Fibroblast of skin of scalp (primary cell): ENCODE data around the gene SRSF1.
A peak's percentile ranks its signal among the peaks of the same experiment; 100 is the strongest.
"Not testable (repeated sequence)": the region's sequence is repeated elsewhere in the genome, so short reads cannot be mapped to it uniquely, and the experiment has no call there.

Source experiments
- DNase-seq: peaks from one replicate; pipeline ENCODE4 v3.0.0-alpha.2; 2013

Gene SRSF1

DNA sequence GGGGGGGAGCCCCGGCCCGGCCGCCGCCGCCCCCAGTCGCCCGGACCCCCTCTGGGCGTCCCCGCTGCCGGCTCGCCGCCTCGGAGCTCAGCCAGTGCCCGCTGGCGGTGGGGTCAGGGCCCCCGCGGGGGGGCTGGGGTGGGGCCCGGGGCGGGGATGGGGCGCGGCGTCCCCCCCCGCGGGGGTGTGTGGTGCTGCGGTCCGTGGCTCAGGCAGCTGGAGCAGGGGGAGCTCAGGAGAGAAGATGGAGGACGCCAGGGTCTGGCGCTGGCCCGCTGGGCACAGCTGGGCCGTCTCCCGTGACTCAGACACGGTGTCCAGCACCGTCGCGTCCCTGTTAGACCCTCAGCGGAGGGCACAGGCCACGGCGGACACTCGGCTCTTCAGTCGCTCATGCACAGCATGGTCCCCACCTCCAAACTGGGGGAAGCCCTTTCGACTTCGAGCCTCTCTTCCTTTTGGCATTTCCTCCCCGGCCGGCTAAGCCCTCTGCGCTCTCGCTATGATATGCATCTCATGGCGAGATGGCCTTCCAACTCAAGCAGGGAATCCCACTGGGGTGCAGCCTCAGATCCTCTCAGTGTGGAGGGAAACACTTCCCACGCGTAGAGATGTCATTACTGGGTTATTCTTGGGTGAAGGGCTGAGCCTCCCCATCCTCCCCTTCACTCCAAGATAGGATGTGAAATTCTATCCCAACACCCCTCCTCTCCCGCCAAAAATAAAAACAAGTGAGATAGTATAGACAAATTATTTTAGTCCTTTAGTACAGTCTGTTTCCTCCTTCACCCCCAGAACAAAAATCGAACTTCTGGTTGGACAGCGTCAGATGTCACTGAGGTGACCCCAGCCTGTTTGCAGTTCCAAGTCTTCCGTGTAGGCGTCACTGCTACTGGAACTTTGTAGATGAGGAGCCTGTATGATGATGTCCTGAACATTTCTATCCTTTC, 18.5 kb downstream of the SRSF1 start:
- DNase-seq, result peak; percentile 75

DNA sequence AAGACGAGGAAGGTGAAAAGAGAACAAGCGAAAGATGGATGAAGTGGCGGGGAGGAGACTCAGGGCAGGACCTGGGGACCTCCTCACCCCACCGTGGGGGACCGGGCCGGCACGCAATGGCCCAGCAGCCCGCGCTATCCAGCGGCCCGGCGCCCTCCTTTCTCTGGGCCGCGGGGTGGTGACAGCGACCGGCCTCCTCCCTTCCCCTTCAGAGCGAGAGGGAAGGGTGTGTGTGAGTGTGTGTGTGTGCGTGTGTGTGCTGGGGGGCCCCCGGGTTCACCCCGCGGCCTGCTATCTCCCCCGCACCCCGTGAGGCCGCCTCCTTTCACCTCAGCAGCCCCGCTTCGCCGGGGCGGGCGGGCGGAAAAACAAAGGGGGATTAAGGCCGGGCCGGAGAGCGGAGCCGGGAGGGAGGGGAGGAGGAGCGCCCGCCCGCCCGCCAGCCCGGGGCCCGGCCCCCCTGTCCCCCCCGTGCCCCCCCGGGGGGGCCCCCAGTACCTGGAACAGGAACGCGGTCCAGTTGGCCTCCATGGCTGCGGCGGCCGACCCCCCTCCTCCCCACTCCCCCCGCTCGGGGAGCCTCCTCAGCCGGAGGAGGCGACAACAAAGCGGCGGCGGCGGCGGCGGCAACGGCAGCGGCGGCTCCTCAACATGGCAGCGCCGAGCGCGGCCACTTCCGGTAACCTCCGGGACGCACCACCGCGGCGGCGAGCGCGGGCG, 19.3 kb downstream of the SRSF1 start, which contains the start of gene VEZF1:
Gene VEZF1 (minus strand): TSS at position 674 of the 720 bp plus-strand sequence. CDS start 143 bp downstream, at position 531.
- DNase-seq, result peak; percentile 78

DNA sequence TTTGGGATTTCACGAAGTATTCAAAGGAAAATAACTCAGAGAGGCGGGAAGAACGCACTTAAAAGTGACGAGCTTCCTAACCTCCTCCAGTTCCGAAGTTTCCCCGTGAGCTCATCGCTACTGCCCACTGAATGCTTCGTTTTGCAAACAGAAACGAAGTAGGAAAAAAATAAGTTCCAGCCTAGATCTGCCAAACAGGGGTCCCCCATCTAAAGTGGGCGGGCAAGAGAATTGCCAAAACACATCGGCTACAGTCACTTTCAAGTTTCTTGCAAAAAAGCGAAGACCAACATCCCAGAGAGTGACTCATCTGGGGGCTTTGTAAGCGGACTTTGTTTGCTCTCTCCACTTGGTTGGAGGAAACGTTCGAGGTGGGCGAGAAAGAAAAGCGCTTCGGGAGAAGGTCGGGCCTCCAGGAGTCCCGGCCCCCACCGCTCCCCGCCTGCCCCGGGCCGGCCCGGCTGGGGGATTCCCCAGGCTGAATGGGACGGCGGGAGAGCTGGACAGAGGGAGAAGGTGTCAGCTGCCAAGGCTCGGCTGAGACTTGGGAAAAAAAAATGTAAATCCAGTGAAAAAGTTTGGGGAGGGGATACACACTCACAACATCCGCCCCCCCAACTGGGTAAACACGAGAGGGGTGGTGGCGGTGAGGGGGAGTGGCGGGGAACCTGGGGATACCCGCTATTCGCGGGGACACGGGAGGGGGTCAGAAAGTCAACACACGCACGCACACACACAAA, 20.0 kb downstream of the SRSF1 start:
- peak; percentile 70 for DNase-seq

DNA sequence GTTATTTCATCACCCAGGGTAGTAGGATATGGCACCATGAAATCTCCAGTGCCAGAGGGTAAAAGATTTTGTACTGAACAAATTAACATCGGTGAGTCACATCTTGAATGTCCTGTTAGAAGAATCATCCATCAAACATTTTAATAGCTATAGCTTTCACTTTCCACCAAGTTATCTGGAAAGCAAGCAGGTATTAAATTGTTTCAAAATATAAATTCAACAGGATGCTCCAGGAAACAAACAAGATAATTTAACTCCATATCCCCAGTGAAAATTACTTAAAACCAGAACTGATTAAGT, 21.4 kb downstream of the SRSF1 start:
- DNase-seq, result peak; percentile 56

DNA sequence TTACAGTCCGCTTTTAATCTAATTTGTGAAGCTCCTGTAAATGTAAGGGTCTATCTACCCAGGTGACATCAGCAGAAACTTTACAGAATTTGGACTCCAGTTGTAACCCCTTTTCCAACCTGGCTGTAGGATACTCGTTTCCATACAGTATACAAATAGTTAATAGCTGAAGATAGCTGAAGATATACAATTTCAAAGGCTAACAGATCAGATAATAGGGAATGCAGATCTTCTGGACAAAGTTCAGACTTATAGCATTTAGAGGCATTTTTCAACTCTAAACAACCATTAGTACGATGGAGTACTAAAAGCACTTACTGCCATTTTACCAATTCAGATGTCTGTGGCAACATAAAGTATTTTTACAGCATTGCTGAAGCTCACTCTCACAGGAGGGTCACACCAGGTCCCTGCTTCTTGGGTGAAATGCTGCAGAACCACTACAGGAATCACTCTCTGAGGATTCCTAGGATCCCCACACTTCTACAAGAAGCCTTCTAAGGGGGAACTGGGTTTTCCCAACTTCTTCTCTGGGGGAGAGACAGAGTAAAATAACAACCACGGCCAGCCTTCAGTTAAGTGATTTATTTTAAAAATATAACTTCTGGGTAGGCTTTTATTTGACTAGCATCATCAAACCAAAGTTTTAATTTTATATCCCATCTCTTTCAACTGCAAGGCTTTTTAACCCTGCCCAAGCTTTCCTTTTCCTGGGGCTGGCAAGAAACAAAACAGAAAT, 21.9 kb downstream of the SRSF1 start:
- peak; percentile 31 for DNase-seq

DNA sequence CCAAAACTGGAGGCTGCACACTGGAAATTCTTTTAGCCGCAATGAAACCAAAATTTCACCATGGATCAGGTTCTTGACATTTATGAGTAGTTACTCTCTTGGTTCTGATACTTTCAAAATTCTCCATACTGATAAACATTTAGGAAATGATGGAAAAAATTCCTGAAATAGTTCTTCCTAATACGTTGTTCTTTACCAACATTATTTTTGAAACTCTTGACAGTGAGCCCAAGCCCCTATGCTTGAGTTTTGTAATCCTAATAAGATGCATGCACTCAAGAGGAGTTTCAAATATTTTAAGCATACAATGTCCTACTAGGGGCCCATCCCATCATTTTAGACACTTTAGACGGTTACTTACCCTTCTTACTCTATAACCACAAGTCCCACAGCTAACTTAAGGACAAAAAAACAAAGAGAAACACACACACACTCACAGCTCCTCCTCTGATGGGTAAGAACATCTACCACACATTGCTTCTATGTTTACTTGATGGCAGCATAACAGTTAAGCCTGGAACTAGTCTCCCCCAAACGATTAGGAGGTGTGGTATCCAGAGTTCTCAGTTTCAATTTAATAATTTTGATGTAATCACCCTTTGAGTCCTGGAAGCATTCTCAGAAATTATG, 22.7 kb downstream of the SRSF1 start:
- peak; percentile 69 for DNase-seq

DNA sequence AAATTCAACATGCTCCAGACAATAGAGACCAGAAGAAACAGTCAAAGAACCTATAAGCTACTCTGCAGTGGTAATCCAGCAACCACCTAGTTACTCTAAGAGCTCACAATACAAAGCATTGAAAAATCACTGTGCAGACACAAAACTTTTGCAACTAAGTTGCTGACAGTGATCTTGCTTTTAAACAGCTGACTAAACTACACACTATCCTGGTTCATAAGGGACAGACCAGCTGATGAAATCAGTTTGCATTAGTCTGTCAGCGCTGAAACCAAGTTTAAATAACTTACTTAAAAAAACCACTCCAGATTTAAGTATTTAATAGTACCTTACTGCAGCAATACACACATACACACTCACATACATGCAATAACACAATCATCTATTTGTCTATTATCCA, 23.6 kb downstream of the SRSF1 start:
- no peak for DNase-seq

DNA sequence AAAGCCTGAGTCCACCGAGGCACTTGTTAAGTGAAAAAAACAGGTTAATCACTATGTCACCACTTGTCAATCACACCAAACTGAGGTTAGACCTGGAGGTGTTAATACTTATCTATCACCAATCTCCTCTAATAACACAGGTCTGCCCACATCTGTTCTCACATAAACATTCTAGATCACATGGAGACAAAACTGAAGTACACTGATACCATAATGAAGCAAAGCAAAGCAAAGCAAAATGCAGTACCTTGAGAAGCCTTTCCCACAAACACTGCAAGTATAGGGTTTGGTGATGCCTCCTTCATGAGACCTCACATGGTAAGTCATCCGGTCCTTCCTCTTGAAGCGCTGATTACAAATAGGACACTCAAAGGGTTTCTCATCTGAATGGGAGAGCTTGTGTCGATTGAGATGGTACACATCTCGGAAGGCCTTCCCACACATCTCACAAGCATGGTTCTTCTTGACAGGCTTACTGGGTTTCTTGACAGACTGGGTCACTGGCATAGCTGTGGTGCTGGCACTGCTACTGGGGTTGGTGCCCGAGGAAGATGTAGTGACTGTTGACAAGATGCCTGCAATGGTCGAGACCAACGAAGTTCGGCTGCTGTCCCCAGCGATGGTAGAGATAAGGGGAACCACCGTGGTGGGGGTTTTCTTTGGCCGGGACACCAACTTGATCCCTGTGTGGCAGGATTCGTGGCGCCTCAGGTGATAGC, 24.4 kb downstream of the SRSF1 start:
- DNase-seq, result no peak

DNA sequence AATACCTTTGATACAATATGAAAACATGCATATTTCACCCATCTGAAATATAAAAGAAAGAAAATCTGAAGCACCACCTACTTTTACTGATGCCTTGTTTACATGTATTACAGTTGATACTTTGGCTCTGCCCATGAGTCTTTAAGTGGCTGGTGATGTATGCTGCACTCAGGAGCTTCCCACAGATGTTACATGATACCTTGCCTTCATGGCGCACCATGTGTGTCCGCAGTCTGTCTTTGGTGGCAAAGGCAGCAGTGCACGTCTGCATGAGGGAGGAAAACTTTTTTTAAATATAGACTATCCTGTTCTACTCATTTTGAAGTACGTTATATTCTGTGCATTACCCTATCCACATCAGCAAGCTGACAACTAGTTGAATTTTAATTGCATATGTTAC, 26.5 kb downstream of the SRSF1 start:
- DNase-seq, result no peak

DNA sequence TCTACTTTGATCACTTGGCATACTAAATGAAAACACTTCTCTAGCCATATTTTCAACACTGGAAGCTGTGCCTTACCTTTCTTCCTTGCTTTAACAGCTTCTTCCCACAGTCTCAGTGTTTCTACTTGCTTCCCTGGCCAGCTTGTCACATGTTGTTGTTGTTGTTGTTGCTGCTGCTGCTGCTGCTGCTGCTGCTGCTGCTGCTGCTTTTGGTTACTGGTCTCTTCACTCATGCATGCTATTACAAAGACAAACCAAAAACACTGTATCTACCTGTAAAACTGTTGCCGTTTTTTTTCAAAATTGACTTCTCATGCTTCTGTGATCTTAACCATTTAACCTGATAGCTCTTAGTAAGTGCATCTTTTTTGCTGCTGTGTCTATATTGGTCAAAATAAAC, 28.0 kb downstream of the SRSF1 start:
- no peak for DNase-seq

DNA sequence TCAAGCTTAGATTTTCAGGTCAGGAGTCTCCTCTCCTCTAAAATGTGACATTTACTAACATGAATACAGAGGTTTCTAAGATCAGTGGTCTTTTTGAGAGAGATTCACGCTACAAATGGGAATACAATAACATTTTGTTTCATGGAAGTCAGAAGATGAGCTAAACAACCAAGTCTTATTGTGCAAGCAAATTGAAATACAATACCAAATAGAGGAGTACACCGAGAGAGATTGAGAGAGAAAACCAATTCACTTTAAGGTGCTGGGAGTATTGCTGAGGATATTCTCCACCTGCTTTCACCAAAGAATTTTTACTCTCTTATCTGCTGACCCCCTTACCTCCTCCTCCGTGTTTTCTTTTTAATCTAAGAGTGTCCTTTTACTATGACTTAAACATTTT, 30.5 kb downstream of the SRSF1 start:
- DNase-seq, result no peak

DNA sequence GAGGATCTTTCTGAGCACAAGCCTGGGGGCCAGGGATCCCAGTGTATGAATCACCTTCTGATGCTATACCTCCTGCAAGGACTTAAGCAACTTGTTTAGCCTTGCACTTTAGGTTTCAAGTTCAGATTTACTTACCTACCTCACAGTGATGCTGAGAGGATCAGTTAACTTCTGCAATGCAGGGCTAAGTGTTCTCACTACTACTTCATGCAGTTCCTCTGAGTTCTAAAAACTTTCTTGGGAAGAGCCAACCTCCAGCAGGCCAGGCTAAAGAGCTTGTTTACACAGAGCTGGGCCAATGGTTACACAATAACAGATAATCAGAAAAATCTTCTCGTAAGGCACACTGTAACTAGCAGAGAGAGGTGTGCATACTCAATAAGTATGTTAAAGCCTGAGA, 32.0 kb downstream of the SRSF1 start:
- DNase-seq, result no peak

DNA sequence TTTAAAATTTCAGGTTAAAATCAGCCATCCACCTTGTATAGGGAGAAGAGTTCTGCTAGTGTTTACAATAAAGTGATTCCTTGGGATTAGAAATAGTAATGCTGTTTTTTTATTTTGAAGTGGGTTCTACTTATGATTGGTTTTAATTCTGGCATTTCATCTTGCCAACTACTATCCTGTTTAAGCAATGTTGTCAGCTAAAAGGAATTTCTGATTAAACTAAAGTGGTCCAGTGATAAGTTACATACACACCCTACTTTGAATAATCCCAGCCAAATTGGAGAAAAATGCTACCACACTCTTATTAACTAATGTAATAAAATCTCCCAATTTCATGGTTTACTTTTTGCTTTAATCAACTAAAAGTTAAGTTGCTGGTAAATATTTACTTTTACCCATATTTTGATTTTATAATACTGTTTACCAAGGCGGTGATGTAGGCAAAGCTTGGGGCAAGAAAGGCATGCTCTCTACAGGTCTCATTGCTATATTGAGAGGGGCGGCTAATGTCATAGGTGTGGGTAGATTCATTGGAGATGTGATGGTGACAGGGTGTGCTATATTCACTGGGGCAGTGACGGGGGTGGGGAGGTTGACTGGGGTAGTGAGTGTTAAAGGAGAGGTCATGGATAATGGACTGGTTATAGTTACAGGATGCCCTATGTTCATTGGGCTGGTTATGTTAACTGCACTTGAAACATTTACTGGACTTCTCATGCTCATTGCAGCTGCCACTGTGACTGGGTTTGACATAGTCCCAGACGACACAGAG, 32.8 kb downstream of the SRSF1 start:
- not testable (repeated sequence) for DNase-seq

DNA sequence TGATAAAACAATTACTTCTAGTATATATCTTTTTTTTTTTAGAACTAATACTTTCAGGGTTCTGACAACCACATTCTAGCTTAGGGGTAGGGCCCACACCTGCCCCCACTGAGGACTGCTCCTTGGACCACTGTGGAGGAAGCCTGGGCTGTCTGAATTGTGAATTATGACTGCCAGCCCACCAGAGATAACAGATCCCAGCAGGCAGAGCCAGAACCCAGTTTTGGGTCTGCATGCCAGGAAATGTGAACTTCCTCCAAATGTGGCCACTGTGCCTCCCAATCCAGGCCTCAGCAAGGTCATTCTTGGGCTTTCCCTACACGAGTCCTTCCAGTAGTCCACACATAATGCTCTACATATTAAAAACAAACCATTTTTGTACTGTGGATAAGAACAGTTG, 34.9 kb downstream of the SRSF1 start:
- no peak for DNase-seq

DNA sequence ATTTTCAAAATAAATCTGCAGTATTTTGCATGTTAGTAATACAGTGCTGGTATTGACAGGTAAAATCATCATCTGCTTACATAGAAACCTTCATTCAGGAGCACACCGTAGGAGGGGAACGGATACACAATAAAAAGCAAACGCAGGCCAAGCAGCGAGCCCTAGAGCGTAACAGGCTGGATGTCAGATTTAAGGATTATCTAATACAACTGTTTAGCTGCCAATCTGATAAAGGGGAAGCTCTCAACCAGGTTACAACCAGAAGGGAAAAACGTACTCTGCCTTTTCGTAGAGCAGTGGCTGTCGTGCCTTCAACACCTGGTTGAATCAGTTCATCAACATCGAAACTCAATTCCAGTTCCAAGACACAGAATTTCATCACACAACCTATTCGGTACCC, 35.5 kb downstream of the SRSF1 start:
- DNase-seq, result no peak

DNA sequence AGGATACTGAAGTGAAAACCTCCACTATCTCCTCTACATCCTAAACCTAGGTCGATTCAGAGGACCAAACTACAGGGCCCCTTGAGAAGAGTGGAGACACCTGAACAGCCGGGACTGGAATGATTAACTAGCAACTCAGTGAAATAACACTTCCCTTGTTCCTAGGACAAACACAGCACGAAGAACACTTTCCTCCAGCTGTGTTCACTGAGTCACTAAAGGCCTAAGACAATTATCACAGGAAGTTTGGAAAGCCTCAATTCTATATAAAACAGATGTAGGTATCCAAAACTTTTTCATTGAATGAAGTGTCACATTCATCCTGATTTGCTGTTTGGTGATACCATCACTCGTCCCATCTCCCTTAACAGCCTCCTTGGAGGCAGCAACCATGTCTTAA, 36.3 kb downstream of the SRSF1 start:
- peak; percentile 75 for DNase-seq

DNA sequence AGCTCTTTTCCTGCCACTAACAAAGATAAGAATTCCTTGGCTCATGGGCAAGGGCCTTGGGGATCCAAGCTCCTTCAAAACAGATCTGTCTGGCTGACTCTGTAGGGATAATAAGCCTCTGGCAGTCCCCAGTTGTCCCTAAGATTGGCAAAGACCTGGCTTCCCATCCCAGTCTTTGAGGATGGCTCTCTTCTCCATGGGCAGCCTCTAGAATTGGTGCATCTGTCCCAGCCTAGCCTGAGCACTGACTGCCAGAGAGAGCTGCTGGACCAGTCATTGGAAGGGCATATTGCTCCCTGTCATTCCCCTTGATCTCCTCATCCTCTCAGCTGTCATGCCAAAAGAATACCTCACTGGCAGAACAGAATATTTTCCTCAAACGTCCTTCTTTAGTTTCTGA, 38.6 kb downstream of the SRSF1 start:
- no peak for DNase-seq

DNA sequence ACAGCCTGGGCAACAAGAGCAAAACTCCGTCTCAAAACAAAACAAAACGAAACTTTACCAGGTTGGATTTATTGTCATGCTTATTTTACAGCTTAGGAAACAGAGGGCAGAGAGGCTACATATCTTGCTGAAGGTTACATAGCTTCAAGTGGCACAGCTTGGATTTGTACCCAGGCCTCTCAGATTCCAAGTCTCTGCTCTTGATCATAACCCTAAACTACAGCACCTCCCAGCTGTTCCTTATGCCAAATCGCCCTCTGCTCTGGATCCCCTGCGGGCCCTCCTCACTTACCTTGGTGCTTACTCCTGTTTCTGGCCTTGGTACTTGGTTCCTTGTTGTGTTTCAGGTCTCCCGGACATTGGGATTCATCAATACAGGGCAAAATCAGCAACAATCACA, 40.2 kb downstream of the SRSF1 start:
- DNase-seq, result no peak

DNA sequence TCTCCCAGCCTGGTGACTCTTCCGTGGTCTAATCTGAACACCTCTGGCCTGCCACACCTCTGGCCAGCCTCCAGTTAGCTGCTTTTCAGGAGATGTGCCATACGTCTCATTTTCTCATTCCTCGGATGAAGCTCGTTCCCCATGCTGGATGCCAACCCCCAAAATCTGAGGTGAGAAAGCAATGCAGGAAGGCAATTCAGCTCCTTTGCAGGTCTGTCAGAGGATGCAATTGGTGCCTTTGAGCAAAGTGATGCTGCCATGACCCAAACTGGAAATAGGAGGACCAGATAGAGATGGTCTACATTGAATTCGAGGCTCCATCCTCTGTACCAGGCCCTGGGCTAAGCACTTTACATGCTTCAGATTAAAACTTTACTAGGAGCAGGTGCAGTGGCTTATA, 40.8 kb downstream of the SRSF1 start:
- DNase-seq, result no peak

DNA sequence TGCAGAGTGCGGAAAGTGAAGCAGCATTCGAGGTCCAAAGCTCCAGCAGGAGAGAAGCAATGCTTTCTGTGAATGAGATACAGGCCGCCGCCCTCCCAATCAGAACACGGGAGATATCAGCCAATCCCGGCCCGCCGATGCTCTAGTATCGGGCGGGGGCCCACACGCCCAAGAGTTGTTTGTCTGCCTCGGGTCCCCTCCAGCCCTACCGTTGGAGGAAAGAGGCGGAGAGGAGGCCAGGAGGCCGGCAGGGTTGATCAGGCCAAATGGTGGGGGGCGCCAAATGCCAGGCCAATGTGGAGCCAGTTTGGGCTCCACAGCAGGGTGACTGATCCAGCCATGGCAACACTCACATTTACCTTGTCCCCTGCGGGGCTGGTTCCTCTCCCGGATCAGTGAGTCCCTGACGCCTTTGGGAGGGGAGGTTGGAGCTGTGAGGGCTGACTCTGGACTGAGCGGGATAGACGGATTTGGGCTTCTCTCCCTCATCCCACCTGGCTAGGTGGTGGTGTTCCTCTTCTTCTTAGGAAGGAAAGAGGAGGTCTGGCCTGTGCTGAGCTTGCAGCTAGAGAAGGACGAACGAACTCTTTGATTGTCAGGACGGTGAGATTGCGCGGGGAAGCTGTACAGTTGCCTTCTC, 41.4 kb downstream of the SRSF1 start:
- no peak for DNase-seq
